CD4-positive, CD25-positive, alpha-beta regulatory T cell (primary cell): ENCODE data around the gene DDX42. TPM values are rescaled to one million over a fixed set of nuclear protein-coding genes. Genes with fewer than 3 reads are reported as not detected.
"Not testable (repeated sequence)": the region's sequence is repeated elsewhere in the genome, so short reads cannot be mapped to it uniquely, and the experiment has no call there.

Experiments
- ATAC-seq, 2 donors: fragments of 150-1000 bp; cut with Tn5 transposase; one replicate each; pipeline ENCODE4 v1.10.0; 2021; ENCODE audit warnings: low read depth in 2 of 2, moderate number of reproducible peaks in 2 of 2, moderate library complexity in 1 of 2
- DNase-seq, 3 donors: peaks; one replicate each; pipeline versions ENCODE4 v3.0.0 to v3.0.0-alpha.2; 2012 to 2022; ENCODE audit warnings: mixed read lengths in 1 of 3
- H3K27ac ChIP-seq: one replicate; pipeline ENCODE4 v1.7.0; 2013; ENCODE audit warnings: mild to moderate bottlenecking, low read length; ENCODE audit not compliant: insufficient read depth, poor library complexity, severe bottlenecking
- H3K27me3 ChIP-seq: one replicate; pipeline ENCODE4 v1.7.0; 2013; ENCODE audit warnings: low read length; ENCODE audit not compliant: control insufficient read depth, insufficient read depth
- H3K36me3 ChIP-seq: one replicate; pipeline ENCODE4 v1.7.0; 2013; ENCODE audit warnings: mild to moderate bottlenecking, low read length, moderate library complexity; ENCODE audit not compliant: control insufficient read depth, insufficient read depth
- H3K4me1 ChIP-seq: 2 replicates; pipeline ENCODE4 v1.7.0; 2013; ENCODE audit warnings: mild to moderate bottlenecking, low read length; ENCODE audit not compliant: insufficient read depth, control insufficient read depth, poor library complexity, severe bottlenecking
- H3K4me3 ChIP-seq: one replicate; pipeline ENCODE4 v1.7.0; 2013; ENCODE audit warnings: low read depth, mild to moderate bottlenecking, low read length, moderate library complexity
- H3K9me3 ChIP-seq, 2 experiments: 1 replicate in 1 of 2; 2 replicates in 1 of 2; pipeline ENCODE4 v1.7.0; 2013; ENCODE audit warnings: low read length in 2 of 2, mild to moderate bottlenecking in 1 of 2, moderate library complexity in 1 of 2; ENCODE audit not compliant: control insufficient read depth in 2 of 2
- H3K27ac Mint-ChIP-seq, 3 donors: one replicate each; pipeline ENCODE4 v1.8.0; 2020 to 2022; ENCODE audit warnings: mild to moderate bottlenecking in 3 of 3, mixed read lengths in 3 of 3, moderate library complexity in 2 of 3
- H3K27me3 Mint-ChIP-seq: one replicate; pipeline ENCODE4 v1.8.0; 2022; ENCODE audit warnings: mild to moderate bottlenecking, mixed read lengths
- H3K36me3 Mint-ChIP-seq: one replicate; pipeline ENCODE4 v1.8.0; 2020; ENCODE audit warnings: mixed read lengths
- H3K4me1 Mint-ChIP-seq, 4 donors: one replicate each; pipeline ENCODE4 v1.8.0; 2020 to 2022; ENCODE audit warnings: mixed read lengths in 4 of 4, mild to moderate bottlenecking in 1 of 4
- H3K4me3 Mint-ChIP-seq, 4 donors: one replicate each; pipeline ENCODE4 v1.8.0; 2020 to 2022; ENCODE audit warnings: mild to moderate bottlenecking in 4 of 4, mixed read lengths in 4 of 4, moderate library complexity in 3 of 4
- H3K9me3 Mint-ChIP-seq, 7 donors: one replicate each; pipeline ENCODE4 v1.8.0; 2020 to 2022; ENCODE audit warnings: mixed read lengths in 7 of 7, mild to moderate bottlenecking in 3 of 7, moderate library complexity in 2 of 7
- polyA plus RNA-seq, 4 donors: library from polyadenylated mRNA; unstranded; fragments of 300-500 nt; fragmentation: Illumina TruSeq; gene quantifications; one replicate each; pipeline ENCODE4 v1.2.3, GENCODE V29; 2021
- total RNA-seq: library from RNA; stranded (reverse); gene quantifications from one replicate; pipeline ENCODE4 v1.2.3, GENCODE V29; 2022

DDX42 gene
- total and polyA plus RNA-seq, 5 donors from 2014 or later = 8.2 to 94.3 (median 14.6) TPM

GRCh38 chr17:63796375-63796774 lies 22.4 kb downstream of the DDX42 start:
- ATAC-seq, H3K27ac Mint-ChIP-seq, H3K4me1 ChIP-seq, H3K27me3 Mint-ChIP-seq, H3K27ac ChIP-seq, H3K4me3 ChIP-seq, H3K9me3 ChIP-seq, H3K9me3 Mint-ChIP-seq, DNase-seq, H3K27me3 ChIP-seq, H3K4me3 Mint-ChIP-seq: not testable (repeated sequence)
- H3K4me1 Mint-ChIP-seq = peaks cover 5 to 12% (median 8%) of the 10 kb centered on the region in 4 donors
- H3K36me3 Mint-ChIP-seq = peaks cover 32% of the 10 kb centered on the region
- peaks cover 97% of the 10 kb centered on the region for H3K36me3 ChIP-seq

- Mint-ChIP-seq H3K36me3 (peaks cover 28% of the 10 kb centered on the region), H3K4me1 (peaks cover 2 to 6% (median 4%) of the 10 kb centered on the region in 4 donors), H3K27ac (no peak overlapping the region), H3K4me3 (no peak overlapping the region), H3K27me3 (no peaks in the 10 kb centered on the region), H3K9me3 (no peaks in the 10 kb centered on the region)
- Histone ChIP-seq H3K27ac (no peak overlapping the region), H3K36me3 (peaks cover 92% of the 10 kb centered on the region), H3K4me1 (no peaks in the 10 kb centered on the region), H3K4me3 (no peak overlapping the region), H3K9me3 (no peaks in the 10 kb centered on the region), H3K27me3 (no peaks in the 10 kb centered on the region)
- DNase-seq (no peak), ATAC-seq (no peak)
These were observed 24.7 kb downstream of the DDX42 start for GRCh38 chr17:63798572-63799106.

- H3K27ac ChIP-seq = no peak overlapping the region
- no peaks in the 10 kb centered on the region for H3K27me3 ChIP-seq
- H3K4me1 ChIP-seq = no peaks in the 10 kb centered on the region
- H3K9me3 Mint-ChIP-seq = no peaks in the 10 kb centered on the region
- H3K36me3 Mint-ChIP-seq = peaks cover 34% of the 10 kb centered on the region
- H3K27ac Mint-ChIP-seq = peak overlapping the region in 1 of 3 donors; percentile 18
- H3K9me3 ChIP-seq = no peaks in the 10 kb centered on the region
- H3K4me3 ChIP-seq = no peak overlapping the region
- ATAC-seq (no peak), DNase-seq (no peak)
- peaks cover 5 to 9% (median 7%) of the 10 kb centered on the region in 4 donors for H3K4me1 Mint-ChIP-seq
- H3K4me3 Mint-ChIP-seq = no peak overlapping the region
- H3K27me3 Mint-ChIP-seq = no peaks in the 10 kb centered on the region
- H3K36me3 ChIP-seq = peaks cover 92% of the 10 kb centered on the region
These were observed 26.8 kb downstream of the DDX42 start for GRCh38 chr17:63800783-63801182.

GRCh38 chr17:63804328-63804727 lies 30.4 kb downstream of the DDX42 start:
- DNase-seq (no peak), ATAC-seq (no peak)
- peaks cover 44% of the 10 kb centered on the region for H3K36me3 Mint-ChIP-seq
- Histone ChIP-seq H3K4me1 (no peaks in the 10 kb centered on the region), H3K4me3 (no peak overlapping the region), H3K36me3 (peaks cover 91% of the 10 kb centered on the region), H3K27me3 (no peaks in the 10 kb centered on the region), H3K9me3 (no peaks in the 10 kb centered on the region), H3K27ac (no peak overlapping the region)
- H3K4me1 Mint-ChIP-seq = peaks cover 2 to 10% (median 6%) of the 10 kb centered on the region in 4 donors
- no peaks in the 10 kb centered on the region for H3K9me3 Mint-ChIP-seq
- peak overlapping the region in 1 of 3 donors; percentile 51 for H3K27ac Mint-ChIP-seq
- H3K4me3 Mint-ChIP-seq = no peak overlapping the region
- H3K27me3 Mint-ChIP-seq = no peaks in the 10 kb centered on the region

- Mint-ChIP-seq H3K27ac (peak overlapping the region in 2 of 3 donors; percentile 7 to 38), H3K4me3 (no peak overlapping the region), H3K4me1 (peaks cover 2 to 11% (median 6%) of the 10 kb centered on the region in 4 donors), H3K36me3 (peaks cover 46% of the 10 kb centered on the region), H3K9me3 (no peaks in the 10 kb centered on the region), H3K27me3 (no peaks in the 10 kb centered on the region)
- ATAC-seq (no peak), DNase-seq (no peak)
- Histone ChIP-seq H3K4me1 (no peaks in the 10 kb centered on the region), H3K27me3 (no peaks in the 10 kb centered on the region), H3K36me3 (peaks cover 91% of the 10 kb centered on the region), H3K4me3 (no peak overlapping the region), H3K27ac (no peak overlapping the region), H3K9me3 (no peaks in the 10 kb centered on the region)
These were observed 31.6 kb downstream of the DDX42 start for GRCh38 chr17:63805591-63805990.

- Histone ChIP-seq H3K4me3 (no peak overlapping the region), H3K9me3 (no peaks in the 10 kb centered on the region), H3K4me1 (no peaks in the 10 kb centered on the region), H3K36me3 (peaks cover 98% of the 10 kb centered on the region), H3K27me3 (no peaks in the 10 kb centered on the region), H3K27ac (no peak overlapping the region)
- no peak for ATAC-seq
- no peak for DNase-seq
- Mint-ChIP-seq H3K27me3 (no peaks in the 10 kb centered on the region), H3K4me3 (no peak overlapping the region), H3K27ac (peak overlapping the region in 1 of 3 donors; percentile 2), H3K9me3 (no peaks in the 10 kb centered on the region), H3K4me1 (peaks cover 0 to 15% (median 4%) of the 10 kb centered on the region in 4 donors), H3K36me3 (peaks cover 63% of the 10 kb centered on the region)
These were observed 36.0 kb downstream of the DDX42 start for GRCh38 chr17:63809970-63810369.

GRCh38 chr17:63816123-63816522 lies 42.2 kb downstream of the DDX42 start:
- Histone ChIP-seq H3K36me3 (peaks cover 98% of the 10 kb centered on the region), H3K27me3 (no peaks in the 10 kb centered on the region), H3K4me1 (no peaks in the 10 kb centered on the region), H3K27ac (no peak overlapping the region), H3K4me3 (no peak overlapping the region), H3K9me3 (no peaks in the 10 kb centered on the region)
- H3K27ac Mint-ChIP-seq = no peak overlapping the region
- no peak overlapping the region for H3K4me3 Mint-ChIP-seq
- DNase-seq = no peak
- no peak for ATAC-seq
- no peaks in the 10 kb centered on the region for H3K27me3 Mint-ChIP-seq
- no peaks in the 10 kb centered on the region for H3K9me3 Mint-ChIP-seq
- peaks cover under 1 to 5% (median 2%) of the 10 kb centered on the region in 4 donors for H3K4me1 Mint-ChIP-seq
- H3K36me3 Mint-ChIP-seq = peaks cover 54% of the 10 kb centered on the region

- peaks cover 98% of the 10 kb centered on the region for H3K36me3 ChIP-seq
- DNase-seq (no peak), ATAC-seq (no peak)
- no peaks in the 10 kb centered on the region for H3K27me3 ChIP-seq
- no peak overlapping the region for H3K27ac Mint-ChIP-seq
- H3K4me3 Mint-ChIP-seq = no peak overlapping the region
- H3K36me3 Mint-ChIP-seq = peaks cover 52% of the 10 kb centered on the region
- H3K9me3 ChIP-seq = no peaks in the 10 kb centered on the region
- H3K4me3 ChIP-seq = no peak overlapping the region
- H3K27me3 Mint-ChIP-seq = no peaks in the 10 kb centered on the region
- H3K9me3 Mint-ChIP-seq = no peaks in the 10 kb centered on the region
- H3K4me1 ChIP-seq = no peaks in the 10 kb centered on the region
- peaks cover 0 to 6% (median 2%) of the 10 kb centered on the region in 4 donors for H3K4me1 Mint-ChIP-seq
- H3K27ac ChIP-seq = no peak overlapping the region
These were observed 42.7 kb downstream of the DDX42 start for GRCh38 chr17:63816669-63817068.
